GM12878 (cell line): ENCODE data around the gene HECTD3. TPM values are rescaled to one million over a fixed set of nuclear protein-coding genes. Genes with fewer than 3 reads are reported as not detected.

ENCODE experiments used
- ATAC-seq: fragments of 200-7000 bp; cut with Tn5 transposase; 3 replicates; pipeline ENCODE4 v1.9.1; 2020; ENCODE audit warnings: mild to moderate bottlenecking, moderate library complexity
- BruUV-seq: library from RNA; stranded (reverse); fragments of 400-500 nt; replicated peaks from 2 replicates; lab custom pipeline; 2021; lab: Mats Ljungman, UMichigan
- CTCF ChIA-PET: fragments of 300-600 bp; sonication (Branson Sonifier 250); formaldehyde crosslinking; extraction: SDS; loops from one replicate; lab custom pipeline; 2021; ENCODE audit warnings: inconsistent platforms; lab: Yijun Ruan, JAX
- POLR2A ChIA-PET: fragments of 350-600 bp; formaldehyde crosslinking; extraction: SDS; loops from one replicate; lab custom pipeline; 2021; ENCODE audit warnings: inconsistent platforms; lab: Charles Lee
- RAD21 ChIA-PET: fragments of 300-600 bp; sonication (Branson Sonifier 250); formaldehyde crosslinking; loops from one replicate; lab custom pipeline; 2023; ENCODE audit warnings: antibody characterized with exemption; ENCODE audit not compliant: unreplicated experiment; lab: Charles Lee
- SMC1A ChIA-PET: fragments of 300-600 bp; sonication (Branson Sonifier 250); formaldehyde crosslinking; loops from one replicate; lab custom pipeline; 2023; ENCODE audit not compliant: unreplicated experiment, uncharacterized antibody; lab: Charles Lee
- DNase-seq: peaks from one replicate; pipeline ENCODE4 v3.0.0-alpha.2; 2011; ENCODE audit warnings: low read depth, low spot score
- FAIRE-seq: peaks from 3 replicates; lab custom pipeline; 2011; peaks lifted over from hg19 to GRCh38; lab: Jason Lieb, UNC
- H2AFZ ChIP-seq: 2 replicates; pipeline ENCODE4 v1.6.0; 2011; ENCODE audit warnings: low read depth, low read length, control low read depth; ENCODE audit not compliant: control insufficient read depth
- H3K27ac ChIP-seq: 2 replicates; pipeline ENCODE4 v1.5.1; 2011; ENCODE audit warnings: control low read depth; ENCODE audit not compliant: control insufficient read depth, insufficient read depth
- H3K27me3 ChIP-seq, 2 experiments: replicated peaks in 1 of 2; 2 replicates each; pipeline versions ENCODE4 v1.6.0 to v1.6.1; 2011; ENCODE audit warnings: low read length in 1 of 2; ENCODE audit not compliant: control insufficient read depth in 2 of 2, insufficient read depth in 2 of 2
- H3K36me3 ChIP-seq, 2 experiments: 2 replicates each; pipeline ENCODE4 v1.5.1; 2011; ENCODE audit warnings: low read length in 1 of 2; ENCODE audit not compliant: control insufficient read depth in 2 of 2, insufficient read depth in 2 of 2
- H3K4me1 ChIP-seq: 2 replicates; pipeline ENCODE4 v1.6.1; 2011; ENCODE audit warnings: mild to moderate bottlenecking, low read length, moderate library complexity, mixed read lengths; ENCODE audit not compliant: control insufficient read depth, insufficient read depth
- H3K4me2 ChIP-seq: 2 replicates; pipeline ENCODE4 v1.6.0; 2011; ENCODE audit warnings: control low read depth; ENCODE audit not compliant: control insufficient read depth, insufficient read depth
- H3K4me3 ChIP-seq: fragments of 200-600 bp; sonication (generic); 2 replicates; pipeline ENCODE4 v1.5.1; 2016
- H3K79me2 ChIP-seq: 2 replicates; pipeline ENCODE4 v1.6.0; 2011; ENCODE audit warnings: low read length; ENCODE audit not compliant: control insufficient read depth, insufficient read depth
- H3K9ac ChIP-seq: 2 replicates; pipeline ENCODE4 v1.8.0; 2011; ENCODE audit warnings: low read length, control low read depth, mixed read lengths; ENCODE audit not compliant: control insufficient read depth, insufficient read depth
- H3K9me3 ChIP-seq: replicated peaks from 3 replicates; pipeline ENCODE4 v1.5.1; 2011; ENCODE audit warnings: mild to moderate bottlenecking, low read length; ENCODE audit not compliant: control insufficient read depth, insufficient read depth
- H4K20me1 ChIP-seq: 2 replicates; pipeline ENCODE4 v1.6.0; 2011; ENCODE audit not compliant: control insufficient read depth, insufficient read depth
- CHD1 ChIP-seq: IDR thresholded peaks from 2 replicates; pipeline ENCODE4 v1.6.1; 2012; ENCODE audit warnings: low read depth, low read length, improper control_type of control experiment
- FOXK2 ChIP-seq: fragments of 450-650 bp; IDR thresholded peaks from 2 replicates; pipeline ENCODE4 v1.6.1; 2017; ENCODE audit warnings: mild to moderate bottlenecking, moderate library complexity
- GATAD2B ChIP-seq: fragments of 450-650 bp; conservative IDR thresholded peaks from 2 replicates; pipeline ENCODE4 v1.6.1; 2017; ENCODE audit warnings: low read depth, mild to moderate bottlenecking, moderate library complexity
- HDAC6 ChIP-seq: fragments of 200-600 bp; sonication (generic); IDR thresholded peaks from one replicate; pipeline ENCODE4 v1.8.0; 2017; ENCODE audit warnings: antibody characterized with exemption; ENCODE audit not compliant: unreplicated experiment
- MEF2A ChIP-seq: IDR thresholded peaks from 2 replicates; pipeline ENCODE4 v1.6.1; 2011; ENCODE audit warnings: low read depth, mild to moderate bottlenecking, low read length, moderate library complexity; ENCODE audit not compliant: insufficient read depth
- NR2C2 ChIP-seq: IDR thresholded peaks from 2 replicates; pipeline ENCODE4 v1.6.1; 2011; ENCODE audit warnings: borderline replicate concordance, low read depth; ENCODE audit not compliant: control insufficient read depth, insufficient read length
- PAX8 ChIP-seq: fragments of 450-650 bp; IDR thresholded peaks from 2 replicates; pipeline ENCODE4 v1.6.1; 2017; ENCODE audit warnings: mild to moderate bottlenecking, moderate library complexity
- SIX5 ChIP-seq: IDR thresholded peaks from 2 replicates; pipeline ENCODE4 v1.6.1; 2011; ENCODE audit warnings: mild to moderate bottlenecking, low read depth, low read length, moderate library complexity; ENCODE audit not compliant: severe bottlenecking
- TCF7 ChIP-seq: IDR thresholded peaks from 2 replicates; pipeline ENCODE4 v1.6.1; 2014; ENCODE audit warnings: antibody characterized with exemption, borderline replicate concordance
- WGBS: methylation state at CpG from one replicate; pipeline ENCODE4 v1.1.6; 2016; ENCODE audit warnings: low lambda C conversion rate; ENCODE audit not compliant: insufficient replicate concordance, insufficient coverage; ENCODE audit errors: missing lambda C conversion rate; 5-methylcytosine and 5-hydroxymethylcytosine counted together
- in situ Hi-C: fragments of 300-500 bp; cut with MboI; formaldehyde crosslinking; loops from 9 replicates; pipeline ENCODE4 v1.14.3; 2018; ENCODE audit warnings: mixed read lengths
- intact Hi-C: fragments of 100-400 bp; cut with micrococcal nuclease; formaldehyde crosslinking; loops from one replicate; pipeline ENCODE4 v1.14.2; 2022; ENCODE audit not compliant: unreplicated experiment
- polyA plus RNA-seq, 11 experiments: library from polyadenylated mRNA; depleted of rRNA in 4 of 11; unstranded in 6 of 11; stranded (reverse) in 5 of 11; fragments of >200 nt; fragmentation: Nextera tagmentation in 4 of 11; fragmentation: Illumina TruSeq in 1 of 11; extraction: Ambion mirVana in 4 of 11; extraction: Trizol in 1 of 11; gene quantifications; 1 replicate in 1 of 11; 2 replicates in 10 of 11; pipeline versions ENCODE4 v1.2.1 to v1.2.3, GENCODE V29; 2011 to 2016; ENCODE audit warnings: inconsistent platforms in 2 of 11, missing spikeins in 2 of 11, low read depth in 1 of 11
- total RNA-seq, 4 experiments: library from RNA; depleted of rRNA in 3 of 4; stranded (reverse); fragments of >200 nt in 3 of 4; fragmentation: Illumina TruSeq in 1 of 4; extraction: Trizol in 1 of 4; gene quantifications; 2 replicates each; pipeline versions ENCODE4 v1.2.1 to v1.2.3, GENCODE V29; 2013 to 2021
- TF ChIP-seq, protein P1 (sequence below): fragments of 450-650 bp; IDR thresholded peaks from 2 replicates; pipeline ENCODE4 v1.6.1; 2017; ENCODE audit warnings: mild to moderate bottlenecking, low read depth, inconsistent platforms; ENCODE audit not compliant: poor library complexity, severe bottlenecking
- TF ChIP-seq, protein P2 (sequence below): IDR thresholded peaks from 2 replicates; pipeline ENCODE4 v1.6.1; 2012; ENCODE audit warnings: low read depth, low read length, improper control_type of control experiment
- TF ChIP-seq, protein P3 (sequence below): IDR thresholded peaks from 2 replicates; pipeline ENCODE4 v1.6.1; 2012; ENCODE audit warnings: low read depth, low read length, improper control_type of control experiment
- TF ChIP-seq, protein P4 (sequence below): fragments of 450-650 bp; IDR thresholded peaks from 2 replicates; pipeline ENCODE4 v1.6.1; 2017; ENCODE audit warnings: low read depth, mild to moderate bottlenecking, moderate library complexity

HECTD3 gene
- total and polyA plus RNA-seq, 10 of the 15 experiments (the other 5 are each of a cell fraction or from before 2014, with no cell fraction given), result 3.4 to 30.4 (median 22.6) TPM

DNA sequence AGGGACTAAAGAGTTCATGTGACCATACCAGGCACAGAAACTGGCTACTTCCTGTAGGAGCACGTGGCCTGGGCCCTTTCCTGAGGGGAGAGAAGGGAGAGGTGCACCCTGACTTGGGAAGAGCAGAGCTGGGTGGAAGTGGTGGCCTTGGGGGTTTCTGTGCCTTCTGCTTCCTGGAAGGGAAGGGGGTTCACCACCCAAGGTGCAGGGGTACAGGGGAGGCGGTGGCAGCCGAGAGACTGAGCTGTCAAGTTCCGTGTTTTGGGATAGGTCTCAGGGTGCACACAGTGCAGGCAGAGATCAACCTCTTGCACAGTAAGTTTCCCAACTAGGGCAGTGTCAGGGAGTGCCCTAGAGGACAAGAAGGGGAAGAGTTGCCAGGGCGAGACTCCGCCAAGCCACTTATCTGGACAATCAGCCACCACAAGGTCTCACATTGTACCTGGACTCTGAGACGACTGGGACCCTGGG, 10.1 kb downstream of the HECTD3 start:
- H3K27me3 ChIP-seq, result no peaks in the 10 kb centered on the region
- H3K79me2 ChIP-seq, result no peaks in the 10 kb centered on the region
- ChIA-PET RAD21 (no interaction called here), POLR2A (interaction anchor here (0.5 kb wide), 1 partner anchor 163 kb away, joined by 3 read pairs; no protein-coding TSS in a partner anchor), CTCF (interaction anchor here (1.0 to 1.8 kb wide), 2 partner anchors 12 to 301 kb away, joined by 4 to 7 read pairs; no protein-coding TSS in a partner anchor), SMC1A (interaction anchor here (1.0 kb wide), 1 partner anchor 10 kb away, joined by 3 read pairs; the partner anchor contains the start of gene HECTD3)
- no peaks in the 10 kb centered on the region for H3K9me3 ChIP-seq
- peak overlapping the region; percentile 44; the same call in 1 of the 2 replicates for H2AFZ ChIP-seq
- H3K4me3 ChIP-seq, result no peak overlapping the region
- H3K36me3 ChIP-seq, result peaks cover 5 to 13% of the 10 kb centered on the region in 2 experiments; a peak in 3 of 4 replicates
- in situ Hi-C loops, result no loop called here
- no peak for ATAC-seq
- H3K9ac ChIP-seq, result no peak overlapping the region
- FAIRE-seq, result no peak
- TF ChIP-seq, protein P1, sequence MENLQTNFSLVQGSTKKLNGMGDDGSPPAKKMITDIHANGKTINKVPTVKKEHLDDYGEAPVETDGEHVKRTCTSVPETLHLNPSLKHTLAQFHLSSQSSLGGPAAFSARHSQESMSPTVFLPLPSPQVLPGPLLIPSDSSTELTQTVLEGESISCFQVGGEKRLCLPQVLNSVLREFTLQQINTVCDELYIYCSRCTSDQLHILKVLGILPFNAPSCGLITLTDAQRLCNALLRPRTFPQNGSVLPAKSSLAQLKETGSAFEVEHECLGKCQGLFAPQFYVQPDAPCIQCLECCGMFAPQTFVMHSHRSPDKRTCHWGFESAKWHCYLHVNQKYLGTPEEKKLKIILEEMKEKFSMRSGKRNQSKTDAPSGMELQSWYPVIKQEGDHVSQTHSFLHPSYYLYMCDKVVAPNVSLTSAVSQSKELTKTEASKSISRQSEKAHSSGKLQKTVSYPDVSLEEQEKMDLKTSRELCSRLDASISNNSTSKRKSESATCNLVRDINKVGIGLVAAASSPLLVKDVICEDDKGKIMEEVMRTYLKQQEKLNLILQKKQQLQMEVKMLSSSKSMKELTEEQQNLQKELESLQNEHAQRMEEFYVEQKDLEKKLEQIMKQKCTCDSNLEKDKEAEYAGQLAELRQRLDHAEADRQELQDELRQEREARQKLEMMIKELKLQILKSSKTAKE, result no peak
- TF ChIP-seq, protein P2, sequence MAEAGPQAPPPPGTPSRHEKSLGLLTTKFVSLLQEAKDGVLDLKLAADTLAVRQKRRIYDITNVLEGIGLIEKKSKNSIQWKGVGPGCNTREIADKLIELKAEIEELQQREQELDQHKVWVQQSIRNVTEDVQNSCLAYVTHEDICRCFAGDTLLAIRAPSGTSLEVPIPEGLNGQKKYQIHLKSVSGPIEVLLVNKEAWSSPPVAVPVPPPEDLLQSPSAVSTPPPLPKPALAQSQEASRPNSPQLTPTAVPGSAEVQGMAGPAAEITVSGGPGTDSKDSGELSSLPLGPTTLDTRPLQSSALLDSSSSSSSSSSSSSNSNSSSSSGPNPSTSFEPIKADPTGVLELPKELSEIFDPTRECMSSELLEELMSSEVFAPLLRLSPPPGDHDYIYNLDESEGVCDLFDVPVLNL, result no peak
- TF ChIP-seq GATAD2B, result no peak
- no peak for TF ChIP-seq NR2C2
- TF ChIP-seq SIX5, result no peak
- no peak for TF ChIP-seq MEF2A
- no peak for TF ChIP-seq FOXK2
- TF ChIP-seq, protein P3, sequence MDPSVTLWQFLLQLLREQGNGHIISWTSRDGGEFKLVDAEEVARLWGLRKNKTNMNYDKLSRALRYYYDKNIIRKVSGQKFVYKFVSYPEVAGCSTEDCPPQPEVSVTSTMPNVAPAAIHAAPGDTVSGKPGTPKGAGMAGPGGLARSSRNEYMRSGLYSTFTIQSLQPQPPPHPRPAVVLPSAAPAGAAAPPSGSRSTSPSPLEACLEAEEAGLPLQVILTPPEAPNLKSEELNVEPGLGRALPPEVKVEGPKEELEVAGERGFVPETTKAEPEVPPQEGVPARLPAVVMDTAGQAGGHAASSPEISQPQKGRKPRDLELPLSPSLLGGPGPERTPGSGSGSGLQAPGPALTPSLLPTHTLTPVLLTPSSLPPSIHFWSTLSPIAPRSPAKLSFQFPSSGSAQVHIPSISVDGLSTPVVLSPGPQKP, result no peak
- TF ChIP-seq CHD1, result no peak
- TF ChIP-seq TCF7, result no peak
- TF ChIP-seq PAX8, result no peak
- TF ChIP-seq, protein P4, sequence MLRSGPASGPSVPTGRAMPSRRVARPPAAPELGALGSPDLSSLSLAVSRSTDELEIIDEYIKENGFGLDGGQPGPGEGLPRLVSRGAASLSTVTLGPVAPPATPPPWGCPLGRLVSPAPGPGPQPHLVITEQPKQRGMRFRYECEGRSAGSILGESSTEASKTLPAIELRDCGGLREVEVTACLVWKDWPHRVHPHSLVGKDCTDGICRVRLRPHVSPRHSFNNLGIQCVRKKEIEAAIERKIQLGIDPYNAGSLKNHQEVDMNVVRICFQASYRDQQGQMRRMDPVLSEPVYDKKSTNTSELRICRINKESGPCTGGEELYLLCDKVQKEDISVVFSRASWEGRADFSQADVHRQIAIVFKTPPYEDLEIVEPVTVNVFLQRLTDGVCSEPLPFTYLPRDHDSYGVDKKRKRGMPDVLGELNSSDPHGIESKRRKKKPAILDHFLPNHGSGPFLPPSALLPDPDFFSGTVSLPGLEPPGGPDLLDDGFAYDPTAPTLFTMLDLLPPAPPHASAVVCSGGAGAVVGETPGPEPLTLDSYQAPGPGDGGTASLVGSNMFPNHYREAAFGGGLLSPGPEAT, result no peak
- TF ChIP-seq HDAC6, result no peak
- H4K20me1 ChIP-seq, result no peaks in the 10 kb centered on the region
- H3K27ac ChIP-seq, result no peak overlapping the region
- no TSS peak for BruUV-seq
- no peak for DNase-seq
- intact Hi-C loops, result no loop called here
- 80% methylated on average over 5 of the region's 7 CpGs for WGBS
- no peak overlapping the region for H3K4me2 ChIP-seq
- H3K4me1 ChIP-seq, result no peaks in the 10 kb centered on the region
